IPS-20b (cell line): ENCODE results near the gene VPS13D.

ENCODE experiments used
- H3K27ac ChIP-seq: one replicate; pipeline ENCODE4 v1.5.1; 2013; ENCODE audit warnings: low read length
- H3K27me3 ChIP-seq: 2 replicates; pipeline ENCODE4 v1.6.1; 2013; ENCODE audit warnings: mild to moderate bottlenecking, low read length, inconsistent platforms; ENCODE audit not compliant: insufficient read depth
- H3K36me3 ChIP-seq: 2 replicates; pipeline ENCODE4 v1.6.1; 2013; ENCODE audit warnings: low read depth, mild to moderate bottlenecking, inconsistent platforms, low read length, moderate library complexity; ENCODE audit not compliant: insufficient read depth
- H3K4me1 ChIP-seq: 2 replicates; pipeline ENCODE4 v1.6.1; 2013; ENCODE audit warnings: mild to moderate bottlenecking, control low read depth, inconsistent platforms, low read length, moderate library complexity; ENCODE audit not compliant: insufficient read depth
- H3K4me3 ChIP-seq: 2 replicates; pipeline ENCODE4 v1.5.1; 2013; ENCODE audit warnings: mild to moderate bottlenecking, low read length, inconsistent platforms
- H3K9ac ChIP-seq: 2 replicates; pipeline ENCODE4 v1.6.1; 2013; ENCODE audit warnings: low read depth, mild to moderate bottlenecking, inconsistent platforms, low read length, moderate library complexity
- H3K9me3 ChIP-seq: 2 replicates; pipeline ENCODE4 v1.6.1; 2013; ENCODE audit warnings: mild to moderate bottlenecking, low read depth, low read length, inconsistent platforms; ENCODE audit not compliant: insufficient read depth

The VPS13D gene

GRCh38 chr1:12368646-12369045, 138.8 kb downstream of the VPS13D start:
- no peak overlapping the region for H3K9ac ChIP-seq
- no peaks in the 10 kb centered on the region for H3K27me3 ChIP-seq
- H3K9me3 ChIP-seq = no peaks in the 10 kb centered on the region
- H3K4me1 ChIP-seq = no peaks in the 10 kb centered on the region; the same call in 1 of the 2 replicates
- no peak overlapping the region for H3K27ac ChIP-seq
- peaks cover 40% of the 10 kb centered on the region for H3K36me3 ChIP-seq
- no peak overlapping the region for H3K4me3 ChIP-seq

- peaks cover 44% of the 10 kb centered on the region for H3K36me3 ChIP-seq
- no peak overlapping the region for H3K27ac ChIP-seq
- H3K27me3 ChIP-seq = no peaks in the 10 kb centered on the region
- no peak overlapping the region for H3K9ac ChIP-seq
- no peaks in the 10 kb centered on the region for H3K9me3 ChIP-seq
- no peaks in the 10 kb centered on the region; the same call in 1 of the 2 replicates for H3K4me1 ChIP-seq
- H3K4me3 ChIP-seq = no peak overlapping the region
These were observed 139.4 kb downstream of the VPS13D start for GRCh38 chr1:12369258-12369657.

GRCh38 chr1:12370333-12370975, 140.6 kb downstream of the VPS13D start:
- Histone ChIP-seq H3K36me3 (peaks cover 40% of the 10 kb centered on the region), H3K9me3 (no peaks in the 10 kb centered on the region), H3K4me3 (no peak overlapping the region), H3K9ac (no peak overlapping the region), H3K27ac (no peak overlapping the region), H3K4me1 (no peaks in the 10 kb centered on the region; the same call in 1 of the 2 replicates), H3K27me3 (no peaks in the 10 kb centered on the region)

GRCh38 chr1:12371053-12371452, 141.2 kb downstream of the VPS13D start:
- peaks cover 46% of the 10 kb centered on the region for H3K36me3 ChIP-seq
- no peaks in the 10 kb centered on the region for H3K27me3 ChIP-seq
- H3K4me3 ChIP-seq = no peak overlapping the region
- no peaks in the 10 kb centered on the region for H3K9me3 ChIP-seq
- no peaks in the 10 kb centered on the region; the same call in 1 of the 2 replicates for H3K4me1 ChIP-seq
- H3K9ac ChIP-seq = no peak overlapping the region
- no peak overlapping the region for H3K27ac ChIP-seq

GRCh38 chr1:12372180-12372579, 142.3 kb downstream of the VPS13D start:
- no peak overlapping the region for H3K27ac ChIP-seq
- no peak overlapping the region for H3K9ac ChIP-seq
- H3K27me3 ChIP-seq = no peaks in the 10 kb centered on the region
- no peak overlapping the region for H3K4me3 ChIP-seq
- H3K36me3 ChIP-seq = peaks cover 52% of the 10 kb centered on the region
- H3K9me3 ChIP-seq = no peaks in the 10 kb centered on the region
- no peaks in the 10 kb centered on the region; the same call in 1 of the 2 replicates for H3K4me1 ChIP-seq

- Histone ChIP-seq H3K27me3 (no peaks in the 10 kb centered on the region), H3K27ac (no peak overlapping the region), H3K9ac (no peak overlapping the region), H3K9me3 (no peaks in the 10 kb centered on the region), H3K36me3 (peaks cover 52% of the 10 kb centered on the region), H3K4me3 (no peak overlapping the region), H3K4me1 (no peaks in the 10 kb centered on the region; the same call in 1 of the 2 replicates)
These were observed 142.9 kb downstream of the VPS13D start for GRCh38 chr1:12372761-12373160.

- Histone ChIP-seq H3K27ac (no peak overlapping the region), H3K9ac (no peak overlapping the region), H3K9me3 (no peaks in the 10 kb centered on the region), H3K36me3 (peaks cover 44% of the 10 kb centered on the region), H3K27me3 (no peaks in the 10 kb centered on the region), H3K4me3 (no peak overlapping the region), H3K4me1 (no peaks in the 10 kb centered on the region; the same call in 1 of the 2 replicates)
These were observed 145.5 kb downstream of the VPS13D start for GRCh38 chr1:12375133-12375829.

- peaks cover 44% of the 10 kb centered on the region for H3K36me3 ChIP-seq
- H3K27me3 ChIP-seq = no peaks in the 10 kb centered on the region
- H3K4me1 ChIP-seq = no peaks in the 10 kb centered on the region
- no peaks in the 10 kb centered on the region for H3K9me3 ChIP-seq
- H3K9ac ChIP-seq = no peak overlapping the region
- H3K4me3 ChIP-seq = no peak overlapping the region
- no peak overlapping the region for H3K27ac ChIP-seq
These were observed 146.6 kb downstream of the VPS13D start for GRCh38 chr1:12376236-12377045.

GRCh38 chr1:12380326-12381249, 150.8 kb downstream of the VPS13D start:
- Histone ChIP-seq H3K36me3 (peaks cover 58% of the 10 kb centered on the region), H3K9ac (no peak overlapping the region), H3K4me3 (no peak overlapping the region), H3K9me3 (no peaks in the 10 kb centered on the region), H3K27ac (no peak overlapping the region), H3K27me3 (no peaks in the 10 kb centered on the region), H3K4me1 (no peaks in the 10 kb centered on the region)

- H3K9me3 ChIP-seq = peaks cover 12% of the 10 kb centered on the region; the same call in 1 of the 2 replicates
- no peaks in the 10 kb centered on the region for H3K27me3 ChIP-seq
- H3K27ac ChIP-seq = no peak overlapping the region
- H3K9ac ChIP-seq = no peak overlapping the region
- H3K4me3 ChIP-seq = no peak overlapping the region
- H3K36me3 ChIP-seq = peaks cover 72% of the 10 kb centered on the region
- no peaks in the 10 kb centered on the region for H3K4me1 ChIP-seq
These were observed 153.2 kb downstream of the VPS13D start for GRCh38 chr1:12383001-12383400.

- H3K27me3 ChIP-seq = no peaks in the 10 kb centered on the region
- H3K4me1 ChIP-seq = no peaks in the 10 kb centered on the region
- no peak overlapping the region for H3K4me3 ChIP-seq
- H3K9ac ChIP-seq = no peak overlapping the region
- no peak overlapping the region for H3K27ac ChIP-seq
- peaks cover 72% of the 10 kb centered on the region for H3K36me3 ChIP-seq
- peaks cover 12% of the 10 kb centered on the region; the same call in 1 of the 2 replicates for H3K9me3 ChIP-seq
These were observed 154.0 kb downstream of the VPS13D start for GRCh38 chr1:12383786-12384185.
